HG03378 (cell line): ENCODE results near the gene PIP.
"Not testable (repeated sequence)": the region's sequence is repeated elsewhere in the genome, so short reads cannot be mapped to it uniquely, and the experiment has no call there.

ENCODE experiments used
- ATAC-seq: cut with Tn5 transposase; IDR thresholded peaks from one replicate; pipeline ENCODE4 v1.9.1; 2021; ENCODE audit warnings: mild to moderate bottlenecking, moderate library complexity; ENCODE audit not compliant: unreplicated experiment

PIP gene

DNA sequence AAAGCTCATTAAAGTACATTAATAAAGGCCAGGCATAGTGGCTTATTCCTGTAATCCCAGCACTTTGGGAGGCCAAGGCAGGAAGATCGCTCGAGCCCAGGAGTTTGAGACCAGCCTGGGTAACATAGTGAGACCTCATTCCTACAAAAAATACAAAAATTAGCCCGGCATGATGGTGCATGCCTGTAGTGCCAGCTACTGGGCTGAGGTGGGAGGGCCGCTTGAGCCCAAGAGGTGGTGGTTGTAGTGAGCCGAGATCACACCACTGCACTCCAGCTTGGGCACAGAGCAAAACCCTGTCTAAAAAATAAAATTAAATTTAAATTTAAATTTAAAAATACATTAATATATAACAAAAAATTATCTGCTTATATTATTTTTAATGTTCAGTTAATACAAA lies 44.3 kb downstream of the PIP start:
- no peak for ATAC-seq

DNA sequence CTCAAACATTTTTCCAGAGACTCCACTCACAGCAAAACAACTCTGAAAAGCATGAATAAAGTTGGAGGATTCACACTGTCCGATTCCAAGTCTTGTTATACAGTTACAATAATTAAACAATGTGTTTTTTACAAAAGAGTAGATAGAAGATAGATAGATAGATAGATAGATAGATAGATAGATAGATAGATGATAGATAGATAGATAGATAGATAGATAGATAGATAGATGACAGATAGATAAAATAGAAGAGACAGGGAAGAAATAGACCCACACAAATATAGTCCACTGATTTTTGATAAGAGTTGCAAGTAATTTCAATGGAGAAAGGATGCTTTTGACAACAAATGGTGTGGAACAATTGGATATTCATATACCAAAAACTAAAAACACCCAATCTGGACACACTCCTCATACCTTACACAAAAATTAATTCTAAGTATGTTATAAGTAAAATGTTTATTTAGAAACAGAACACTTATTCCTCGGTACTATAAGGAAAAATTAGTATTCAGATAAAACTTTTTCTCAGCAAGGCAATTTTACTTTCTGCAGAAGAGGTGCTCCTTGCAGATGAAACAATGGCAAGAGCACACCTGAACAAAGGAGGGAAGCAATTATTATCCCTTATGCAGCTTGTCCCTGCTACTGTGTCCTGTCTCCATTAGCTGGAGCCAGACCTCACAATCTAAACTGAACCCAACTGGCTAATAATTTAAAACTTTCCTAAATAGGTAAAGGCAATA lies 45.7 kb downstream of the PIP start:
- ATAC-seq = no peak

DNA sequence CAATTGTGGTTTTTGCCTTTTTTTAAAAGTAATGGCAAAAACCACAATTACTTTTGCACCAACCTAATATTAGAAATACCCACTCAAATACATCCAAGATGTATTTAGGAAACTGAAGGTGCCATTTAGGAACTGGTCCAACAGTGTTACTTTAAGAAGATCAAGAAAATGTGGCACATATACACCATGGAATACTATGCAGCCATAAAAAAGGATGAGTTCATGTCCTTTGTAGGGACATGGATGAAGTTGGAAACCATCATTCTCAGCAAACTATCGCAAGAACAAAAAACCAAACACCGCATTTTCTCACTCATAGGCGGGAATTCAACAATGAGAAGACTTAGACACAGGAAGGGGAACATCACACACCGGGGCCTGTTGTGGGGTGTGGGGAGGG lies 48.9 kb downstream of the PIP start:
- not testable (repeated sequence) for ATAC-seq

DNA sequence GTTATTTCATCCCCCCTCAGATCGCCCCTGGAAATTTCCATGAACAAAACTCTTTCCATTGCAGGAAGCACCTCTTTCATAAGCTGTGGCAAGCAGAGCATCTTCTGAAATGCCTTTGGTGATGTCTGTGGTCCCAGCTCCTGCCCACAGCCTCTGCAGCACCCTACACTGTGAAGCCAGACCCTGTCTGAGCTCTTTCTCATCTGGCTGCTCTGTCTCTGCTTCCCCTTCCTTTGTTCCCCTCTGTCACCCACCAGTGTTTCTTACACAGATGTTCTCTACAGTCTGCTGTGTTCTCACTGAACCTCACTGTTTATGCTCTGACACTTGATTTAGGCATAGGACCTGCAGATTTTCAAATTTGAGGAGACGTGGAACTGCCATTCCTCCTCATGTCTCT lies 49.5 kb downstream of the PIP start:
- no peak for ATAC-seq

DNA sequence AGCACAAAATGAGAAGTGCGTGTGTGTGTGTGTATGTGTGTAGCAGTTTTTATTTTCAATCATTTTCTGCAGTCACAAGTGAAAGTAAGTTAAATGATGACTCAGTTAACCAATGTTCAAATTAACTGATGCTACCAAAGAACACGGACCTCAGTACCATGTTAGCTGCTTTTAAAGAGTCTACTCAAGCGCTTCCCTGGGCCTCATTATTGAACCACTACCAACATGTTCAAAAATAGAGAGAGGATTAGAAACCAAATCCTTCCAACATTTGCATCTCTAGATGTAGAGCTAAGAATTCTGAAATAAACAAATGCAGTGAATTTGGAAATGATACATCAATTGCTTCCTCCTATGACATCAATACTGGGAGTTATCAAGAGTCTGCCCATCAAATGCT lies 51.1 kb downstream of the PIP start, which contains the start of gene TAS2R39:
Gene TAS2R39, plus strand, starts transcription at position 396 of the 400 bp plus-strand sequence. Its CDS starts 0 bp downstream, at position 396.
- ATAC-seq = no peak

DNA sequence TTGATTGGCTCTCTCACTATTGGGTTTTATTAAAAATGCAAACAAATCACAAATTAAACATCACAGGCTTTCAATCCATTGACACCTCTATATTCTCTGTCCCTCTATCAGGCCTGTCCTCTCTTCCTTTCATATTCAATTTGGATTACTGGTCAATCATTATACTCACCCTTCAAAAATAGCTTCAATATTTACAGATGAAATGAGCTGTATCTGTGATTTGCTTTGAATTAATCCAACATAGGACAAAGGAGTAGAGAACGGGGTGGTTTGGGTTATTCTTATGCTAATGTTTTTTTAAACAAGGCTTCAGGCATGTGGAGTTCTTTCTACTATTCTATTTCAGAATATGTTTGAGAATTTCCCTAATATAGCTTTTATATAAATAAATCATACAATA lies 53.7 kb downstream of the PIP start:
- no peak for ATAC-seq

DNA sequence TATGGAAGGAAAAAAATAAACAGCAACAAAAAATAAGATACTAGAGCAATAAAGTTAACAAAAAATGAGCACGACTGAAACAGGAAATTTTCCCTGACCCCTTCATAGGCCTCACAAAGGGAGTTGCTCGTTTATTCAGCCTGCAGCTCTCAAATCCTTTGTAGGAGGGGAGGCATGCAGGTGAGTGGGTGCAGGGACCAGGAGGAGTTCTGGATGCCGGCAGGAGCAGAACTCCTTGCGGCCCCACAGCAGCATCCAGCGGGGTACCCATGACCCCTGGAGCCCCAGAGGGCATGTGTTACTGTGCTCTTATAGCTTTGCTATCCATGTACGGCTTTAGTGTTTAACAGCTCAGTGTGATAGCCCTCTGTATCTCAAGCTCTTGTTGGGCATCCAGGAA lies 57.1 kb downstream of the PIP start:
- no peak for ATAC-seq
